DLD1 (cell line): ENCODE data around the gene PLA2G5.

Source experiments
- in situ Hi-C: cut with HindIII; loops from 2 replicates; pipeline ENCODE4 v1.10.0; 2017; ENCODE audit warnings: low sequenced_read_pairs

The PLA2G5 gene

DNA sequence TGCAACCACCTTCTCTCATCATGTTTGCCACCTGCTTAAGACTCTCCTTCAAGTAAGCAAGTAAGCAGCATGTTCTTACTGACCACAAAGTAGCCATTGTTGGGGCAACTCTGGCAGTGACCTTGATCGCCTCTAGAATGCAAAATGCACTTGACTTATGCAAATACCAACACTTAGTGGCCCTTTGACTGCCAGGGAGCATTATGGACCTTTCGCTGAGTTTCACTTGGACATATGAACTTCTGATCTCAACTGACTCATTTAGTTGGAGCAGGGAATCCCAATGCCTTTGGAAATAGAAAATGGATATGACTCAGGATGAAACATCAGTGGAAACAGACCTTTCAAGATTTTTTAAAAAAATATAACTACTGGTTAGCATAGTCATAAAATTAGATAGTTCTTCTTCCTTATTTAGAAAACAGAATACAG, 6.1 kb upstream of the PLA2G5 start:
- in situ Hi-C loops, result no loop called here

DNA sequence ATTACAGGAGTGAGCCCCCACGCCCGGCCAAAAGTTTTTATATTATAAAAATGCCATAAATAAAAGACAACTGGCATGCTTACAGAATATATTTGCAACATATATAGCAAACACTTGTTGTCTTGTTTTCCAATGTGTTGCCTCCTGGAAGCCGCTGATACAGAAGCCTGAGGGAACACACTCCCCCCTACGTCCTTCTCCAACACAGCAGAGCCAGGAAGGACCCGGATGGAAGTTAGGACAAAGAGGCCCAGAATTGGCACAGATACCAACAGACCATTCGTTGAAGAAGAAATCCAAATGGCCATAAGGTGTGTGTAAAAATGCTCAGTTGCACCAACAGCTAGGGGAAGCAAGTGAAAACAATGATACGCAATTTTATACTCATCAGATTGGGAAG, 1.3 kb upstream of the PLA2G5 start:
- in situ Hi-C loops, result no loop called here

DNA sequence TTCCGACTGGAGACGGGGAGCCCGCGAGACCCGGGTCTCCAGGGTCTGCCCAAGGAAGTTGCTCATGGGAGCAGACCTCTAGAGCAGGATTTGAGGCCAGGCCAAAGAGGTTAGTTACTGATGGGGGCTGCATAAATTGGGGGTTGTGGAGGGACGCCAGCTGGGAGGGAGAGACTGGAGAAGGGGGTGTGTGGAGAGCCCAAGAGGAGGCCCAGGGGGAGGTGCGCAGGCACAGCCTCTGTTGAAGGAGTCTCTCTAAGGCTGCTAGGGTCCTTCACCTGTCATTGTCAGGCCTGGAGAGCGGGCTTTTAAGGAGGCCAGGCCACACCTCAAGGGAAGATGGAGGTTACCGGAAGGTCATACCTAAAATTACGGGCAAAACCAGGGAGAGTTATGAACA, 363 bp downstream of the PLA2G5 start:
- in situ Hi-C loops, result no loop called here

DNA sequence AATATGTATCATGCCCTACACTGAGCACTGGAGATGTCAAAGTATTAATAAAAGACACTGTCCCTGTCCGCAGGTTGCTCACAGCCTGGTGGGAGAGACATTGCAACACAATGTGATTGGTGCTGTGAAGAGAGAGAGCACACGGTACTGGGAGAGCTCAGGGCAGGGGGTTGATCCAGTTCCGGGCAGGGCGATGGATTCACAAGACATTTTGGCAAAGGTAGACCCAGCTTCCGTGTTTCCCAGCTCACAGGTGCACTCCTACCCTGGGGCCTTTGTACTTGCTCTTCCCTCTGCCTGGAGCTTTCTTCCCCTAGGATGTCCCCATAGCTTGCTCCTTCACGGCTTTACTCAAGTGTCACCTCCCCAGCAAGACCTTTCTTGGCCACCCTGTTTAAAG, 1.4 kb downstream of the PLA2G5 start:
- in situ Hi-C loops, result no loop called here

DNA sequence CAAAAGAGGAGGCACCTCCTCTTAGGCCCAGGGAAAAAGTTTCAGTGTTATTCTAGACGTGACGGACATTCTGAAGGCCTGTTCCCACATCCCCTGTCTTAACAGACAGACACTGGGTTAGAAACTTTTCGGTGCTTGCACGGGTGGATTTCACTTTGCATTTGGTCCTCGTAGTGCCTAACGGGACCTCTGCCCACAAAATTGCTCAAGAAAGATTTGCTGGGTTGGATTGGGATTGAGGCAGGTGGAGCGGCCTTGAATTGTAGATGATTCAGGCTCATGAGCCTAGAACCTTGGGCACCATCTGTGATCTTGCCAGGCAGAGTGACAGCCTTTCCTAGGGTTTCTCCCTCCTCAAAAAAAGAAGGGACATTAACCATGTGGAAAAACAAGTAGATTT, 2.8 kb downstream of the PLA2G5 start:
- in situ Hi-C loops, result no loop called here

DNA sequence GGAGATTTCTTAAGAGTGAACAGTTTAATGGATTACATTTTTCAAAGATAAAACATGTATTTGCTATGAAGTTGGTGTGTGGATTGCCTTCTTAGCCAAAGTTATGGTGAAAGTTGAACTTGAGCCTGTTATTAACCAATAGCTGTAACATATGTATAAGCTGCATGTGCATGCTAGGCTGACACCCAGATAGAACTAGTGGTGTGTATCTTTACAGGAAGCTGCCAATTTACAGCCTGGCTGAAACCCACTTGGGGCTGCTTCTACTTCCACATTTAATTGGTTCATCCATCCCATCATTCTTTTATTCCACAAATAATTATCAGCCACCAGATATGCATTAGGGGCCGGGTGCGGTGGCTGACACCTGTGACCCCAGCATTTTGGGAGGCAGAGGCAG, 3.3 kb downstream of the PLA2G5 start:
- in situ Hi-C loops, result no loop called here

DNA sequence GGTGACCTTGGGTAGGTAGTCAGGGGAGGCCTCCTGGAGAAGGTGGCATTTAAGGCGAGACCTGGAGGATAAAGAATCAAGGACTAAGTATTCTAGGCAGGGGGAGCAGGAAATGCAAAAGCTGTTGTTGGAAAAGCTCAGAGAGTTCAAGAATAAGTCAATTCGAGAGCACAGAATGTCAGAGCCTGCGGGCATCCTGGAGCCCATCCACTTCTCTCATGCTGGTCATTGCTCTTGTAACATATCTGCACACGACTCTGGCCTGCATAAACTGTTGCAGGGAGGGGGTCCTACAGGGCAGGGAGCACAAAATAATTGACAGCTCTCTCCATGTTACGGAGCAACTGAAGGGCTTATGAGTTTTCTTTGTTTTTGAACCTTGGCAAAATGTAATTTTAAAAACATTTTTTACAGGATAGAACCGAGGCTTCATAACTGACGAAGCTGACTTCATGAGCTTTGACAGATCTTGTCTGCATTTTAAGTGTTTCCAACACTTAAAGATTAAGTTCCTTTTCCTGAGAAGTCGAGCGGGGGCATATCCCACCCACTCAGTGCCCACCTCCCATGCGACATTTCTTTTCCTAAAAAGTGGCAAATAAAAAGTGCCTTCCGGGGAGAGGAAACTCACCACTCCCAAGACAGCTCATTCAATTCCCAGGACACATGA, 4.2 kb downstream of the PLA2G5 start:
- in situ Hi-C loops, result no loop called here

DNA sequence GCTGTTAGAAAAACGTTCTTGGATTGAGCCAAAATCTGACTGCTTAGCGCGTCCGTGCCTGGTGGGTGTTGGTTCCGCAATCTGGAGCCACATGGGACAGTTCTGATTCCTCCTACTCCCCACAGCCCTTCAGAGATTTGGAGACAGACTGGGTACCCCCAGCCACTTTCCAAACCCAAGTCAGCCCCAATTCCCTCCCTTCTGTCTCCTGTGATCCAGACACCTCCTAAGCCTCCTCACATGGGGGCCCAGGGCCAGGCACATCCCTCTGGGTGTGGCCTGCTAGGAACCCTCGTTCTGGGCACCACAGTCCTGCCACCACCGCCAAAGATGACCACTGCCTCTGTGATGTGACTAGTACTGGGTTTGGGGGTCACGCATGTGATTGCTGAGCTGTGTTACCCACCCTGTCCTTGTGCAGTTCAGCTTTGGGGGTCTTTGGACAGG, 4.8 kb downstream of the PLA2G5 start:
- in situ Hi-C loops, result no loop called here

DNA sequence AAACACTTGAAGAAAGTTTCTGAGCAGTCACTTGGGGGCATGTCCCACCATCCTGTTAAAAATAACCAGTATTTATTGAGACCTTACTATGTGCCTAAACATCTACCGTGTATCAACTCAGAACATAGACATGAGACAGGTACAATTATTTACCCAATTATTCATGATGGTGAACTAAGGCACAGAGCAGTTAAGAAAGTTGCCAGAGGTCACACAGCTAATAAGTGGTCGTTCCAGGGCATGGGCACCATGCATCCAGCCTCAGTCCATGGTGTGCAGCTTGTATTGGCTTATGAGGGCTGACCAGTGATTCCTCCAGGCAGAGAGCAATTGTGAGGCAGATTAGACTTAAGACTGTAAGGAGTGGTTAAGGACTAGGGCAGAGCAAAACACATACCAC, 5.4 kb downstream of the PLA2G5 start:
- in situ Hi-C loops, result no loop called here

DNA sequence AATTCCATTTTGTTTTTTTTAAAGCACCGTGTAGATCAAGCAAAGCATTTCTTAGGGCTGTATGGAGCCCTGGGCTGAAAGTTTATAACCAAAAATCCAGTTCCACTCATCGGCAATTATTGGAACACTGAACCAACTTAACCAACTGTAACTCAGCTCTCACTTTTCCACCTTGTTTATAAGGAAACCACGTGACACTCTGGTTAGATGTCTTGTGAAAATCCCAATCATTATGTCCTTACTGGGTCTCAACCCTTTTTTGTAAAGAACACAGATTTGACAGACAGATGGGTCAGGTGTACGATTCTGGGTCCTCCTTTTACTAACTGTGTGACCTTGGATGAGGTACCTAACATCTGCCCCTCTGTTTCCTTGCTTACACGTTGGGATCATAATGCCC, 6.2 kb downstream of the PLA2G5 start:
- in situ Hi-C loops, result no loop called here

DNA sequence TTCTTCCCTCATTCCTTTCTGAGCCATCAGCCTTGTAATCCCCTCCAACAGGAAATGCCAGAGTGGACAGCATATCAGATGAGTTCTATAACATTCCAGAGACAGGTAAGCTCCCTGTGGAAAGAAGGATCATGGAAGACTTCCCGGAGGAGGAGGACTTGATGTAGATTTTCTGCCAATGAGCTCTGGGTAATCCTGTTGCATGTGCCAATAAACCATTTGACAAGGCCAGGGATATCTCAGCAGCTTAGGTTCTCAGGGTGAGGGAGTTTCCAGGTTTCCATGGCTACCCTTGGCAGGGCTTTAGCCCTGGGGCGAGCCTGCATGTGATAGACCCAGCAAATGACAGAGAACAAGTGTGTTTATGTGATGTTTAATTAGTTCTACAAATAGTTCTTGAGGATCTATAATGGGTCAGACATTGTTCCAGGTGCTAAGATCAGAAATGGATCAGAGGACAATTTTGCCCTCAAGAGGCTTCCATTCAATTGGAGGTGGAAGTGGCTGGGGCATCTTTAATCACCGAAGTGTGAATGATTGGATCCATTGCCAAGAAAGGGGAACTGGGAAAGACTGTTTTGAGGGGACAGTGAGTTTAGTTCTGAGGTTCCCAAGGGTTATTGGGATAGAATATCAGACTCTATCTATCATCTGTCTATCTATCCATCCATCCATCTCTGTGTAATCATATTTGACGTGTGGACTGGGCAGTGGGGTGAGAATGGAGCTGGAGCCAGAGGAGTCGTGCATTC, 6.9 kb downstream of the PLA2G5 start:
- in situ Hi-C loops, result no loop called here

DNA sequence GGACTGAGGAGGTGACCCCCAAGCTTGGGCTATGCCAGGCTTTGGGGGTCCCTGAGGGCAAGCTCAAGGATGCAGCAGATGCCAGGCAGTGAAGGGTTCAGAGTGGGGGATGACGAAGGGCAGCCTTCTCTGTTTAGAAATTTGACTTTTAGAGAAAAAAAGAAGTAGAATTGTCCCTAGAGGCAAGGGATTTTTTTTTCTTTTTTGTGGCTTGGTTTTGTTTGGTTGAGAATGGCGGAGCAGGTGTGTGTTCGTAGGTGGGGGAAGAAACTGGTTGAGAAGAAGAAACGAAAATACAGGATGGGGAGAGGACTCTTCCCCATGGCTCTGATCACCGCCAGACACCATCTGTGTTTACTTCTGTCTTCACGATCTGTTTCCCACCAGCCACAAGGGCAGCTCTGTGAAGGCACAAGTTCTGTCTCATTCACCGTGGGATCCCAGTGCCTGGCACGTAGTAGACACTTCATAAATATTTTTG, 8.2 kb downstream of the PLA2G5 start:
- in situ Hi-C loops, result no loop called here

DNA sequence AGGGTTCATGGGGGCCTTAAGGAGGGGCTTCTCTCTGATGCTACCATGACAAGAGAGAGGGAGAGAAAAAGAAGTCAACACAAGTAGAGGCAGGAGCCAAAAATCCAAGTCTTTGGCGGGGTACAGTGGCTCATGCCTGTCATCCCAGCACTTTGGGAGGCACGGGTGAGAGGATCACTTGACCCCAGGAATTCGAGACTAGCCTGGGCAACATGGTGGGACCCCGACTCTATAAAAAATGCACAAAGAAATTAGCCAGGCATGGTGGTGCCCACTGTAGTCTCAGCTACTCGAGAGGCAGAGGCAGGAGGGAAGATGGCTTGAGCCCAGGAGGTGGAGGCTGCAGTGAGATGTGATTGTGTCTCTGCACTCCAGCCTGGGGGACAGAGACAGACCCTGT, 8.7 kb downstream of the PLA2G5 start:
- in situ Hi-C loops, result no loop called here

DNA sequence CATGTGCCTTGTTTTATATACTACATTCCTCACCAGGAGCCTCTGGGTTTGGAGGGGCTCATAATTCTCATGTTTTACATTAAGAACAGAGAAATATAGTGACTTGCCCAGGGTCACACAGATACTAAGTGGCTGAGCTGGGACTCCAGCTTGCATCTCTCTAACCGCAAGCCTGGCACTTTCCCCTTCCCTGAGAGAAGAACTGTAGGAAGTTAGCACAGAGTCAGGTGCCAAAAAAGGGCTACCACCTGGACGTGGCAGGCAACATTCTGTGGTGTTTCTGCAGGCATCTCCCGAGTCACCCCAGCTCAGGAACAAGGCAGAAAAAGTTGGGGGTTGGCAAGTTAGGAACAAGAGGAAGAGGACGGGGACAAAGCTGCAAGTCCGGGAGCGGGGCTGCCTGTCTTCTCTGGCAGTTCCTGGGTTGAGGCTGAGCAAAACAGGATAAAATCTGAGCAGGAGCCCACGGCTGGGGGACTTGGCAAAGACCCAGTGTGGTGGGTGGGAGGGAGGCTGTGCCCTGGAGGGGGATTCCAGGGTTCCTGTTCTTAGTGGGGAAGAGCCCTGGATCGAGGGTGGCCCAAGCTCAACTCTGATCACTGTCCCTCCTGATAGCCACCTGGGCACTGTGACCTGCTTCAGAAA, 9.8 kb downstream of the PLA2G5 start:
- in situ Hi-C loops, result no loop called here

DNA sequence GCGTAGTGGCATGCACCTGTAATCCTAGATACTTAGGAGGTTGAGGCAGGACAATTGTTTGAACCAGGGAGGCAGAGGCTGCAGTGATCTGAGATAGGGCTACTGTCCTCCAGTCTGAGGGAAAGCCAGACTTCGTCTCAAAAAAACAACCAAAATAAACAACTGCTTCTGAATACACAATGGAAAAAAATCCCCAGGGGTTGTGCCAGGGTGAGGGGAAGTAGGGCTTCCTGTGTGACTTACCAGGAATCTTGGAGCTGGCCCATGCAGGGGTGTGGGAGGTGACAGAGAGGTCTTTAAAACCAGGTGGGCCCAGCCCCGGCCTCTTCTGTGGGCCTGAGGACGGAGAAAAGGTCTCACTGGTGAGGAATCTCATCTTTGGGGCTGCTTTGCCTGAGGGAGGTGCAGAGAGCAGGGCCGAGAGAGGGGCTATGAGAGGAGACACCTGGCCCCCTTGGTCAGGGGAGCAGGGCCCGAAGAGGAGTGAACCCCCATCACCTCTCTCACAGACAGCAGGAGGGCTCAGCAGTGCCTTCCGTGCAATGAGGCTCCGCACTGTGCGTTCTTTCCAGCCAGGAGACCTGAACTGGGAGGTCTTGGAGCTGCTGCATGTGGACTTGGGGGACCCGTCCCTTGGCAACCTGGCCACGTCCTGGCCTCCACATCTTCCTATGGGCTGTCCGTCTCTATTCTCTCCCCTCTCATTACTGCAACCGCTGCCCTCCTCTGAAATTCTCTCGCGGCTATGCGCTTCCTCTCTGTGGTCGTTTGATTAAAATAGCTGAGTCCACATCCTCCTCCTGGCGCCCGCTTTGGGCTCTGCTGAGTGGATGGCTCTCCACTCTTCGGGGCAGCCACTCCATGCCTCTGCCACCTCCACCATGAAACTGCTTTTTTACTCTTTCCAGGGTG, 10.7 kb downstream of the PLA2G5 start:
- in situ Hi-C loops, result no loop called here

DNA sequence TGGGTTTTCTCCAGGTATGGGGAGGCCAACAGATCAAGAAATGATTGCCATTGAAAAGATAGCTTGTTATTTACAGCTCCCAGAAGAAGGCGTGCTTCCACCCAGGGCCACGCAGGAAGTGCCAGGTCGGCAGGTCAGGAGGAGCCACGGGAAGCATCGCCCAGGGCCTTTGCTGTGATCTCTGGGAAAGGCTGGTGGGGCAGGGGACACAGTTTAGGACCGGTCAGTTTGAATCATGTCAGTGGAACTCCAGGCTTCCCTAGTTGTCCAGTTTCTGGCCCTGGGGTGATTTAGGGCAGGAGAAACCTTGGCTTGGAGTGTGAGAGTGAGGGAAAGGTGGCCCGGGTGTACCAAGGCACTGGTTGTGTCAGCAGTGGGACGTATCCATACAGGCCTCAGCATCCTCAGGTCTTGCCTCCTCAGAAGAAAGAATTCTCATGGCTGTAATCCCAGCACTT, 11.4 kb downstream of the PLA2G5 start:
- in situ Hi-C loops, result no loop called here

DNA sequence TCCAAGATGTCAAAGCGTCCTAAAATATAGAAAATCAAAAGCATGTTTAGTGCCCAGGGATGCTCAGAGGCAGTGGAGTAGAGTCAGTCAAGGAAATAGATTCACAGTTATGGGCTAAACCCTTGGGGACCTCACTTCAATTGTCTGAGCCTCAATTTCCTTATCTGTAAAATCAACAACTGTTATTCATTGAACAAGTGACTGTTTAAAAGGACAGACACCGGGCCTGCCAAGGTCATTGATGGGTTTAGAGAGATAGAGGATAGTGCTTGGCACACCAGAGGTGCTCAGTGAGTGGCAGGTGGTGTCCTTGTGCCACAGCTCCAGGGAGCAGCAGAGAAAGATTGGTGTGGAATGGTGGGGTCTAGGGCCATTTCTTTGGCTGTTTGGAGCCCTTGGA, 12.8 kb downstream of the PLA2G5 start:
- in situ Hi-C loops, result no loop called here

DNA sequence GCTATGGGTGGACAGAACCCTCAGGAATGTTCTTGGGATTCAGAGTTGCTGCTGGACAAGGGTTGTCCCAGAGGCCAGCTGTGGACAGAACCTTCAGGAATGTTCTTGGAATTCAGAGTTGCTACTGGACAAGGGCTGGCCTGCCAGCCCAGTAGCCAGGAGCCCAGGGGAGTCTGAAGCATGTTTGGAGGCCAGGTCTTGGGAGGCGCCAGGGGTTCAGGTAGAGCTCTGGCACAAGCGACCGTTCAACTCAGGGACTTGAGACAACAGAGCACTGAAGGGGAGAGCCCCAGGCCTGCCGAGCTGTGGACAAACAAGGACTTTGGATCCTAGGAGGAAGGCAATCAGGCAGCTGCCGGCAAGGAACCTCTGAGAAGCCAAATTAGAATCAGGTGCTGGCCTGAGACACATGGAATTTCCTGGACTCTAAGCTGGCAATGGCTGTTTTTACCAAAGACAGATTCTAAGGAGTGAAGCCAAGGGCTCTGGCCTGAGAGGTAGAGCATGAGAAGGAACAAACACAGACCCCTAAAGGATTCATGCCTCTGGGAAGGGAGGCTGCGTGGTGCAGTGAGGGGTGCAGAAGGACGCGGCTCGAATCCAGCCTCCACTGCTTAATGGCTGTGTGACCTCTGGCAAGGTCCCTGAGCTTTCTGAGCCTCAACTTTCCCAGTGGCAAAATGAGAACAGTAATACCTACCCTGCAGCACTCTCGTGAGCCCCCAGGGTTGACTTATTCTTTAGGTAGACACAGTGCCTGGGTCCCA, 13.4 kb downstream of the PLA2G5 start:
- in situ Hi-C loops, result no loop called here

DNA sequence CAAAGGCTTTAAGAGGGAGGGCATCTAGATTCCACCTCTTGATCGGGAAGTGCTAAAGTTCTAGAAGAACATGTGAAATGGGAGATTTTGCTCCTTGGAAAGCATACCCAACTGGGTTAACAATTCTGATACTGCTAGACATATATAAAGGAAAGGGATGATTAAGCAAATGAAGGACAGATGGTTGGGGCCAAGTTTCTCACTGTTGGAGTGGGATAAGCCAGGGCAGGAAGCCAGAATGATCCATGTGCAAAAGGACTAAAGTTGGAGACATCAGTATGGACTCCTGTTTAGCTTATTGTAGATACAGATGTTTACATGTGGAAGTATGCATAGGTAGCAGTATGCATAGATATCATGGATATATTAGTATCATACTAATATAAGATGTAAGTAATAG, 16.8 kb downstream of the PLA2G5 start:
- in situ Hi-C loops, result no loop called here

DNA sequence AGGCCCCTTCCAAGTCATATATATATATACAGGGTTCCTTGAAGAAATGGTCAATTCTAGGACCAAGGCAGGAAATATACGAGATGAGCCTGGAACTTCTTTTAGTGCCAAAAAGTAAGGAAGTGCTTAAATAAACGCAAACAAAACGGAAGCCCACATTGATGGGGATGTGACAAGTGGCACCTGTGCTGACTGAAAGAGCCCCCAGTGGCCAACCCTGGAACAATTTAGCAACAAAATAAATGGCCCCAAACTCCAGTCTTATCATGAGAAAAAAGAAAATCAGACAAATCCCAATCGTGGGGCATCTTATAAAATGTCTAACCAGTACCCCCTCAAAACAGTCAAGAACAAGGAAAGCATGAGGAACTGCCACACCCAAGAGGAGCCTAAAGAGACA, 17.7 kb downstream of the PLA2G5 start:
- in situ Hi-C loops, result no loop called here
